GM12878 (cell line): Measurements from ENCODE around the gene PMPCA. TPM values are rescaled to one million over a fixed set of nuclear protein-coding genes. Genes with fewer than 3 reads are reported as not detected.

Experiments
- ATAC-seq: fragments of 200-7000 bp; cut with Tn5 transposase; 3 replicates; pipeline ENCODE4 v1.9.1; 2020; ENCODE audit warnings: mild to moderate bottlenecking, moderate library complexity
- BruUV-seq: library from RNA; stranded (reverse); fragments of 400-500 nt; replicated peaks from 2 replicates; lab custom pipeline; 2021; lab: Mats Ljungman, UMichigan
- CTCF ChIA-PET: fragments of 300-600 bp; sonication (Branson Sonifier 250); formaldehyde crosslinking; extraction: SDS; loops from one replicate; lab custom pipeline; 2021; ENCODE audit warnings: inconsistent platforms; lab: Yijun Ruan, JAX
- POLR2A ChIA-PET: fragments of 350-600 bp; formaldehyde crosslinking; extraction: SDS; loops from one replicate; lab custom pipeline; 2021; ENCODE audit warnings: inconsistent platforms; lab: Charles Lee
- RAD21 ChIA-PET: fragments of 300-600 bp; sonication (Branson Sonifier 250); formaldehyde crosslinking; loops from one replicate; lab custom pipeline; 2023; ENCODE audit warnings: antibody characterized with exemption; ENCODE audit not compliant: unreplicated experiment; lab: Charles Lee
- SMC1A ChIA-PET: fragments of 300-600 bp; sonication (Branson Sonifier 250); formaldehyde crosslinking; loops from one replicate; lab custom pipeline; 2023; ENCODE audit not compliant: unreplicated experiment, uncharacterized antibody; lab: Charles Lee
- DNase-seq: peaks from one replicate; pipeline ENCODE4 v3.0.0-alpha.2; 2011; ENCODE audit warnings: low read depth, low spot score
- FAIRE-seq: peaks from 3 replicates; lab custom pipeline; 2011; peaks lifted over from hg19 to GRCh38; lab: Jason Lieb, UNC
- H2AFZ ChIP-seq: 2 replicates; pipeline ENCODE4 v1.6.0; 2011; ENCODE audit warnings: low read depth, low read length, control low read depth; ENCODE audit not compliant: control insufficient read depth
- H3K27ac ChIP-seq: 2 replicates; pipeline ENCODE4 v1.5.1; 2011; ENCODE audit warnings: control low read depth; ENCODE audit not compliant: control insufficient read depth, insufficient read depth
- H3K27me3 ChIP-seq, 2 experiments: replicated peaks in 1 of 2; 2 replicates each; pipeline versions ENCODE4 v1.6.0 to v1.6.1; 2011; ENCODE audit warnings: low read length in 1 of 2; ENCODE audit not compliant: control insufficient read depth in 2 of 2, insufficient read depth in 2 of 2
- H3K36me3 ChIP-seq, 2 experiments: 2 replicates each; pipeline ENCODE4 v1.5.1; 2011; ENCODE audit warnings: low read length in 1 of 2; ENCODE audit not compliant: control insufficient read depth in 2 of 2, insufficient read depth in 2 of 2
- H3K4me1 ChIP-seq: 2 replicates; pipeline ENCODE4 v1.6.1; 2011; ENCODE audit warnings: mild to moderate bottlenecking, low read length, moderate library complexity, mixed read lengths; ENCODE audit not compliant: control insufficient read depth, insufficient read depth
- H3K4me2 ChIP-seq: 2 replicates; pipeline ENCODE4 v1.6.0; 2011; ENCODE audit warnings: control low read depth; ENCODE audit not compliant: control insufficient read depth, insufficient read depth
- H3K4me3 ChIP-seq: fragments of 200-600 bp; sonication (generic); 2 replicates; pipeline ENCODE4 v1.5.1; 2016
- H3K79me2 ChIP-seq: 2 replicates; pipeline ENCODE4 v1.6.0; 2011; ENCODE audit warnings: low read length; ENCODE audit not compliant: control insufficient read depth, insufficient read depth
- H3K9ac ChIP-seq: 2 replicates; pipeline ENCODE4 v1.8.0; 2011; ENCODE audit warnings: low read length, control low read depth, mixed read lengths; ENCODE audit not compliant: control insufficient read depth, insufficient read depth
- H3K9me3 ChIP-seq: replicated peaks from 3 replicates; pipeline ENCODE4 v1.5.1; 2011; ENCODE audit warnings: mild to moderate bottlenecking, low read length; ENCODE audit not compliant: control insufficient read depth, insufficient read depth
- H4K20me1 ChIP-seq: 2 replicates; pipeline ENCODE4 v1.6.0; 2011; ENCODE audit not compliant: control insufficient read depth, insufficient read depth
- E2F8 ChIP-seq: fragments of 450-650 bp; IDR thresholded peaks from 2 replicates; pipeline ENCODE4 v1.6.1; 2018; ENCODE audit warnings: mild to moderate bottlenecking, low read depth, moderate library complexity; ENCODE audit not compliant: partially characterized antibody
- ELK1 ChIP-seq: IDR thresholded peaks from 2 replicates; pipeline ENCODE4 v1.6.1; 2012; ENCODE audit warnings: low read depth, low read length, improper control_type of control experiment
- GABPA ChIP-seq: IDR thresholded peaks from 2 replicates; pipeline ENCODE4 v1.6.1; 2014; ENCODE audit warnings: antibody characterized with exemption, low read depth, mild to moderate bottlenecking, inconsistent platforms
- HDGF ChIP-seq: fragments of 450-650 bp; IDR thresholded peaks from 2 replicates; pipeline ENCODE4 v1.6.1; 2016; ENCODE audit warnings: antibody characterized with exemption
- NFIC ChIP-seq: IDR thresholded peaks from 2 replicates; pipeline ENCODE4 v1.6.1; 2012; ENCODE audit warnings: low read depth, mild to moderate bottlenecking, inconsistent platforms, low read length, moderate library complexity
- NRF1 ChIP-seq: conservative IDR thresholded peaks from 2 replicates; pipeline ENCODE4 v1.6.1; 2011; ENCODE audit warnings: mild to moderate bottlenecking, low read depth, low read length, improper control_type of control experiment
- POLR2A ChIP-seq: IDR thresholded peaks from 2 replicates; pipeline ENCODE4 v1.6.1; 2011; ENCODE audit warnings: low read depth, mild to moderate bottlenecking, low read length
- STAT3 ChIP-seq: IDR thresholded peaks from 2 replicates; pipeline ENCODE4 v1.6.1; 2011; ENCODE audit warnings: low read depth, low read length, improper control_type of control experiment
- WGBS: methylation state at CpG from one replicate; pipeline ENCODE4 v1.1.6; 2016; ENCODE audit warnings: low lambda C conversion rate; ENCODE audit not compliant: insufficient replicate concordance, insufficient coverage; ENCODE audit errors: missing lambda C conversion rate; 5-methylcytosine and 5-hydroxymethylcytosine counted together
- in situ Hi-C: fragments of 300-500 bp; cut with MboI; formaldehyde crosslinking; loops from 9 replicates; pipeline ENCODE4 v1.14.3; 2018; ENCODE audit warnings: mixed read lengths
- intact Hi-C: fragments of 100-400 bp; cut with micrococcal nuclease; formaldehyde crosslinking; loops from one replicate; pipeline ENCODE4 v1.14.2; 2022; ENCODE audit not compliant: unreplicated experiment
- polyA plus RNA-seq, 11 experiments: library from polyadenylated mRNA; depleted of rRNA in 4 of 11; unstranded in 6 of 11; stranded (reverse) in 5 of 11; fragments of >200 nt; fragmentation: Nextera tagmentation in 4 of 11; fragmentation: Illumina TruSeq in 1 of 11; extraction: Ambion mirVana in 4 of 11; extraction: Trizol in 1 of 11; gene quantifications; 1 replicate in 1 of 11; 2 replicates in 10 of 11; pipeline versions ENCODE4 v1.2.1 to v1.2.3, GENCODE V29; 2011 to 2016; ENCODE audit warnings: inconsistent platforms in 2 of 11, missing spikeins in 2 of 11, low read depth in 1 of 11
- total RNA-seq, 4 experiments: library from RNA; depleted of rRNA in 3 of 4; stranded (reverse); fragments of >200 nt in 3 of 4; fragmentation: Illumina TruSeq in 1 of 4; extraction: Trizol in 1 of 4; gene quantifications; 2 replicates each; pipeline versions ENCODE4 v1.2.1 to v1.2.3, GENCODE V29; 2013 to 2021
- TF ChIP-seq, protein P1 (sequence below): fragments of 450-650 bp; IDR thresholded peaks from 2 replicates; pipeline ENCODE4 v1.6.1; 2018; ENCODE audit warnings: borderline replicate concordance, mild to moderate bottlenecking; ENCODE audit not compliant: partially characterized antibody

PMPCA gene
- total and polyA plus RNA-seq, 10 of the 15 experiments (the other 5 are each of a cell fraction or from before 2014, with no cell fraction given) = 8.1 to 137 (median 75.7) TPM

- Histone ChIP-seq H3K9me3 (no peaks in the 10 kb centered on the region), H3K4me3 (no peak overlapping the region), H3K4me2 (no peak overlapping the region), H3K4me1 (no peaks in the 10 kb centered on the region), H4K20me1 (peaks cover 2% of the 10 kb centered on the region; the same call in 1 of the 2 replicates), H3K36me3 (peaks cover 44 to 50% of the 10 kb centered on the region in 2 experiments), H3K27me3 (no peaks in the 10 kb centered on the region), H3K27ac (no peak overlapping the region), H3K79me2 (peaks cover 1% of the 10 kb centered on the region), H2AFZ (no peak overlapping the region), H3K9ac (no peak overlapping the region)
- ATAC-seq = no peak
- ChIA-PET POLR2A (no interaction called here), SMC1A (no interaction called here), CTCF (no interaction called here), RAD21 (no interaction called here)
- no peak for FAIRE-seq
- TF ChIP-seq STAT3 = no peak
- TF ChIP-seq NRF1 = no peak
- TF ChIP-seq HDGF = no peak
- TF ChIP-seq, protein P1, sequence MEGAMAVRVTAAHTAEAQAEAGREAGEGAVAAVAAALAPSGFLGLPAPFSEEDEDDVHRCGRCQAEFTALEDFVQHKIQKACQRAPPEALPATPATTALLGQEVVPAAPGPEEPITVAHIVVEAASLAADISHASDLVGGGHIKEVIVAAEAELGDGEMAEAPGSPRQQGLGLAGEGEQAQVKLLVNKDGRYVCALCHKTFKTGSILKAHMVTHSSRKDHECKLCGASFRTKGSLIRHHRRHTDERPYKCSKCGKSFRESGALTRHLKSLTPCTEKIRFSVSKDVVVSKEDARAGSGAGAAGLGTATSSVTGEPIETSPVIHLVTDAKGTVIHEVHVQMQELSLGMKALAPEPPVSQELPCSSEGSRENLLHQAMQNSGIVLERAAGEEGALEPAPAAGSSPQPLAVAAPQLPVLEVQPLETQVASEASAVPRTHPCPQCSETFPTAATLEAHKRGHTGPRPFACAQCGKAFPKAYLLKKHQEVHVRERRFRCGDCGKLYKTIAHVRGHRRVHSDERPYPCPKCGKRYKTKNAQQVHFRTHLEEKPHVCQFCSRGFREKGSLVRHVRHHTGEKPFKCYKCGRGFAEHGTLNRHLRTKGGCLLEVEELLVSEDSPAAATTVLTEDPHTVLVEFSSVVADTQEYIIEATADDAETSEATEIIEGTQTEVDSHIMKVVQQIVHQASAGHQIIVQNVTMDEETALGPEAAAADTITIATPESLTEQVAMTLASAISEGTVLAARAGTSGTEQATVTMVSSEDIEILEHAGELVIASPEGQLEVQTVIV = no peak
- TF ChIP-seq POLR2A = peak; percentile 56
- no peak for TF ChIP-seq ELK1
- TF ChIP-seq GABPA = no peak
- no peak for TF ChIP-seq E2F8
- TF ChIP-seq NFIC = no peak
- intact Hi-C loops = no loop called here
- no peak for DNase-seq
- in situ Hi-C loops = no loop called here
- 91% methylated on average over 27 of the region's 28 CpGs for WGBS
- BruUV-seq = no TSS peak
Measured at GRCh38 chr9:136472640-136473353, 62.3 kb downstream of the PMPCA start.
